Measurements from ENCODE around the gene EFHB. TPM values are rescaled to one million over a fixed set of nuclear protein-coding genes. Genes with fewer than 3 reads are reported as not detected.

The EFHB gene
- total and polyA plus RNA-seq, 2 of the 13 experiments (the other 11 are each of a cell fraction or from before 2014, with no cell fraction given): 0.15 to 0.42 TPM

DNA sequence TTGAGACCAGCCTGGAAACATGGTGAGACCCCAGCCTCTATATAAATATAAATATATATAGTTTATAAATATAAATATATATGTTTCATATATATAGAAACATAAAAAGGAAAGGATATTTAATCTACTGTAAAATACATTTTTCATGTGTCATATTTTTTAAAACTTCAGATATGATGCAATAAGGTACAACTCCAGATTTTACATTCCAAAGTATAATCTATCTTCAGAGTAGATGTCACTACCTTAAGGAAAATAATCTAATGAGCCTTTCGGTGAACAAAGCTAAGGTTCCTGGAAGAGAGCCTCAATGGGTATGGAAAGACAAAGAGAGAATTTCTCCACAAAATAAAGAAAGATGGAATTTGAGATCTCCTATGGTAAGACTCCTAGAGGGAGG, 16.9 kb downstream of the EFHB start:
- H2AFZ ChIP-seq (ENCODE audit: low read length): no peak overlapping the region
- H3K9me3 ChIP-seq (ENCODE audit: low read length): no peaks in the 10 kb centered on the region; the same call in 1 of the 2 replicates
- DNase-seq (ENCODE audit: low spot score): no peak
- H3K9ac ChIP-seq (ENCODE audit: insufficient read depth, low read depth, low read length): no peak overlapping the region
- TF ChIP-seq ATF7 (IDR thresholded peaks at IDR 0.05): 0 out of 2 replicates have a peak, but pooled peaks have one; percentile 14
- TF ChIP-seq ATF7 (CRISPR knock-in tag; IDR thresholded peaks at IDR 0.05): no peak
- TF ChIP-seq, protein P1, sequence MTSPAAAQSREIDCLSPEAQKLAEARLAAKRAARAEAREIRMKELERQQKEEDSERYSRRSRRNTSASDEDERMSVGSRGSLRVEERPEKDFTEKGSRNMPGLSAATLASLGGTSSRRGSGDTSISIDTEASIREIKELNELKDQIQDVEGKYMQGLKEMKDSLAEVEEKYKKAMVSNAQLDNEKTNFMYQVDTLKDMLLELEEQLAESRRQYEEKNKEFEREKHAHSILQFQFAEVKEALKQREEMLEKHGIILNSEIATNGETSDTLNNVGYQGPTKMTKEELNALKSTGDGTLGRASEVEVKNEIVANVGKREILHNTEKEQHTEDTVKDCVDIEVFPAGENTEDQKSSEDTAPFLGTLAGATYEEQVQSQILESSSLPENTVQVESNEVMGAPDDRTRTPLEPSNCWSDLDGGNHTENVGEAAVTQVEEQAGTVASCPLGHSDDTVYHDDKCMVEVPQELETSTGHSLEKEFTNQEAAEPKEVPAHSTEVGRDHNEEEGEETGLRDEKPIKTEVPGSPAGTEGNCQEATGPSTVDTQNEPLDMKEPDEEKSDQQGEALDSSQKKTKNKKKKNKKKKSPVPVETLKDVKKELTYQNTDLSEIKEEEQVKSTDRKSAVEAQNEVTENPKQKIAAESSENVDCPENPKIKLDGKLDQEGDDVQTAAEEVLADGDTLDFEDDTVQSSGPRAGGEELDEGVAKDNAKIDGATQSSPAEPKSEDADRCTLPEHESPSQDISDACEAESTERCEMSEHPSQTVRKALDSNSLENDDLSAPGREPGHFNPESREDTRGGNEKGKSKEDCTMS (CRISPR knock-in tag; conservative IDR thresholded peaks at IDR 0.05): no peak
- no peak for ATAC-seq
- intact Hi-C loops (cut with micrococcal nuclease; ENCODE audit: unreplicated experiment) (no loop called here), in situ Hi-C loops (cut with HindIII; ENCODE audit: extremely low pct_ligation_motif_present, low pct_unique_long_range_greater_than_20kb) (no loop called here)
- H4K20me1 ChIP-seq (ENCODE audit: insufficient read depth, low read length): no peaks in the 10 kb centered on the region
- no peaks in the 10 kb centered on the region for H3K4me1 ChIP-seq (ENCODE audit: insufficient read depth, low read length)
- ChIA-PET CTCF (ENCODE audit: low intra/inter-chr PET ratio, low total read pairs) (no interaction called here), POLR2A (no interaction called here)
- BruUV-seq (replicated peaks): no TSS peak
- no peak for FAIRE-seq
- no peaks in the 10 kb centered on the region for H3K36me3 ChIP-seq (replicated peaks in 1 of 2; ENCODE audit: control insufficient read depth in 1 of 2, insufficient read depth in 2 of 2, low read length in 2 of 2)
- H3K4me2 ChIP-seq (ENCODE audit: low read depth, low read length): no peak overlapping the region
- H3K79me2 ChIP-seq (ENCODE audit: insufficient read depth, low read length): no peaks in the 10 kb centered on the region
- no peak overlapping the region for H3K27ac ChIP-seq (ENCODE audit: extremely low read length, insufficient read depth, low read length)
- 44% methylated on average over 1 of the region's 1 CpG for WGBS (ENCODE audit: low lambda C conversion rate)
- no peak overlapping the region for H3K4me3 ChIP-seq (replicated peaks in 1 of 3; ENCODE audit: insufficient read depth in 1 of 3, low read depth in 2 of 3, low read length in 3 of 3)
- no peaks in the 10 kb centered on the region for H3K27me3 ChIP-seq (ENCODE audit: control insufficient read depth in 1 of 2, insufficient read depth in 2 of 2, low read length in 2 of 2)

GRCh38 chr3:19911452-19911851, 22.6 kb downstream of the EFHB start:
- Histone ChIP-seq H3K27ac (ENCODE audit: extremely low read length, insufficient read depth, low read length) (no peak overlapping the region), H4K20me1 (ENCODE audit: insufficient read depth, low read length) (no peaks in the 10 kb centered on the region), H3K9me3 (ENCODE audit: low read length) (no peaks in the 10 kb centered on the region; the same call in 1 of the 2 replicates), H3K4me1 (ENCODE audit: insufficient read depth, low read length) (no peaks in the 10 kb centered on the region), H3K36me3 (replicated peaks in 1 of 2; ENCODE audit: control insufficient read depth in 1 of 2, insufficient read depth in 2 of 2, low read length in 2 of 2) (no peaks in the 10 kb centered on the region), H2AFZ (ENCODE audit: low read length) (no peak overlapping the region), H3K79me2 (ENCODE audit: insufficient read depth, low read length) (no peaks in the 10 kb centered on the region), H3K9ac (ENCODE audit: insufficient read depth, low read depth, low read length) (no peak overlapping the region), H3K27me3 (ENCODE audit: control insufficient read depth in 1 of 2, insufficient read depth in 2 of 2, low read length in 2 of 2) (no peaks in the 10 kb centered on the region), H3K4me2 (ENCODE audit: low read depth, low read length) (no peak overlapping the region), H3K4me3 (replicated peaks in 1 of 3; ENCODE audit: insufficient read depth in 1 of 3, low read depth in 2 of 3, low read length in 3 of 3) (no peak overlapping the region)
- no TSS peak for BruUV-seq (replicated peaks)
- no peak for TF ChIP-seq ZNF83 (CRISPR knock-in tag; IDR thresholded peaks at IDR 0.05; ENCODE audit: borderline replicate concordance)
- peak; percentile 72; the same call in 1 of the 2 replicates for TF ChIP-seq ZNF160 (CRISPR knock-in tag; IDR thresholded peaks at IDR 0.05)
- ChIA-PET CTCF (ENCODE audit: low intra/inter-chr PET ratio, low total read pairs) (no interaction called here), POLR2A (no interaction called here)
- ATAC-seq (no peak), DNase-seq (ENCODE audit: low spot score) (no peak), FAIRE-seq (no peak)
- in situ Hi-C loops (cut with HindIII; ENCODE audit: extremely low pct_ligation_motif_present, low pct_unique_long_range_greater_than_20kb) (no loop called here), intact Hi-C loops (cut with micrococcal nuclease; ENCODE audit: unreplicated experiment) (no loop called here)

All from HepG2 (cell line).